GM19099 (cell line): Measurements from ENCODE around the gene IL36G.

Experiments
- POLR2A ChIP-seq: IDR thresholded peaks from 3 replicates; pipeline ENCODE4 v1.6.1; 2011; ENCODE audit warnings: low read depth; ENCODE audit not compliant: insufficient read length; ENCODE audit errors: extremely low read depth

Gene IL36G

GRCh38 chr2:113000436-113000835, 22.6 kb downstream of the IL36G start:
- TF ChIP-seq POLR2A, result no peak

- no peak for TF ChIP-seq POLR2A
Observed at GRCh38 chr2:113002677-113003076, 24.9 kb downstream of the IL36G start.

GRCh38 chr2:113005030-113005509, 27.3 kb downstream of the IL36G start, which contains the start of gene IL36A:
IL36A (plus strand) TSS chr2:113005459; CDS start chr2:113005872, 413 bp downstream.
- no peak for TF ChIP-seq POLR2A

- no peak for TF ChIP-seq POLR2A
Observed at GRCh38 chr2:113007250-113007649, 29.4 kb downstream of the IL36G start.

GRCh38 chr2:113009622-113010021, 31.8 kb downstream of the IL36G start:
- TF ChIP-seq POLR2A, result no peak

GRCh38 chr2:113010088-113010487, 32.3 kb downstream of the IL36G start:
- no peak for TF ChIP-seq POLR2A

GRCh38 chr2:113011108-113011507, 33.3 kb downstream of the IL36G start:
- TF ChIP-seq POLR2A, result no peak

GRCh38 chr2:113012436-113013335, 34.9 kb downstream of the IL36G start:
- no peak for TF ChIP-seq POLR2A

- TF ChIP-seq POLR2A, result no peak
Observed at GRCh38 chr2:113013336-113013661, 35.5 kb downstream of the IL36G start.

GRCh38 chr2:113014067-113014466, 36.3 kb downstream of the IL36G start:
- no peak for TF ChIP-seq POLR2A

- TF ChIP-seq POLR2A, result no peak
Observed at GRCh38 chr2:113015042-113015441, 37.2 kb downstream of the IL36G start.

- TF ChIP-seq POLR2A, result no peak
Observed at GRCh38 chr2:113015655-113016054, 37.8 kb downstream of the IL36G start.

GRCh38 chr2:113018509-113018908, 40.7 kb downstream of the IL36G start:
- TF ChIP-seq POLR2A, result no peak

GRCh38 chr2:113021312-113021711, 43.5 kb downstream of the IL36G start:
- TF ChIP-seq POLR2A, result no peak

GRCh38 chr2:113024764-113025163, 47.0 kb downstream of the IL36G start:
- TF ChIP-seq POLR2A, result no peak

- TF ChIP-seq POLR2A, result no peak
Observed at GRCh38 chr2:113025737-113026136, 47.9 kb downstream of the IL36G start.
